Measurements from ENCODE around the gene SLC46A3. TPM values are rescaled to one million over a fixed set of nuclear protein-coding genes. Genes with fewer than 3 reads are reported as not detected.

SLC46A3 gene
- polyA plus RNA-seq, 4 donors = 24.8 to 316 (median 64.7) TPM

DNA sequence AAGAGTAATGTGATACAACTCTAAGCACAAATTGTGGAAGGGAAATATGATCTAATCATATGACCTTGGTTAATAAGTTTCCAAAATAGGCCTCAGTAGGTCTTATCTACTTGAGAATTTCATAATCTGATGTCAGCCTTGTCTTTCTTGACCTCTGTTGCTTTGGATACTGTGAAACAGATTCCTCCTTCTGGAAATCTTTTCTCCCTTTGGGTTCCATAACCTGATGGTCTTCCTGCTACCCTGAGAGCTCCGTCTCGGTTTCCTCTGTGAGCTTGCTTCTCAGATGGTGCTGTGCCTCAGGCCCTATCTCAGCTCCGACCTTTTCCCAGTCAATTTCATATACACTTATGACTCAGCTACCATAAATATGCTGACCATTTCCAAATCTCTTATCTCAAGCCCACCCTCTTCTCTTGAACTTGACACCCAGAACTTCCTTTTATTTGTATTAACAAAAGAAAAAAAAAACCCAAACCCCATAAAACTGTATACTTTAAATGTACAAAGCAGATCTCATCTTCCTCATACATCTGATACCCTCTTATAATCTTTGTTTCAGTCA is 6.4 kb upstream of the SLC46A3 start:
- peaks cover 0 to 3% of the 10 kb centered on the region in 2 donors for H3K9me3 ChIP-seq (ENCODE audit: control insufficient read depth in 2 of 2, insufficient read depth in 1 of 2, low read depth in 1 of 2, low read length in 1 of 2)
- H3K36me3 ChIP-seq (ENCODE audit: control insufficient read depth in 3 of 3, insufficient read depth in 2 of 3, low read depth in 1 of 3, low read length in 3 of 3) = no peaks in the 10 kb centered on the region
- H3K27me3 ChIP-seq (ENCODE audit: control insufficient read depth in 3 of 3, insufficient read depth in 3 of 3, low read length in 3 of 3) = peaks cover 0 to 1% (median 0%) of the 10 kb centered on the region in 3 donors
- peak overlapping the region in 2 of 3 donors; percentile 56 to 68 for H3K27ac ChIP-seq (ENCODE audit: low read depth in 1 of 3, low read length in 2 of 3)
- DNase-seq (peak; percentile 73 to 76), FAIRE-seq (no peak)
- 19 to 64% (median 42%) methylated on average over 3 of the region's 3 CpGs for WGBS, 3 donors
- peaks cover 0 to 20% (median 1%) of the 10 kb centered on the region in 3 donors for H3K4me1 ChIP-seq (ENCODE audit: control insufficient read depth in 3 of 3, insufficient read depth in 2 of 3, low read depth in 1 of 3, low read length in 2 of 3)
- H3K4me3 ChIP-seq (ENCODE audit: low read depth in 1 of 3, low read length in 3 of 3) = no peak overlapping the region

DNA sequence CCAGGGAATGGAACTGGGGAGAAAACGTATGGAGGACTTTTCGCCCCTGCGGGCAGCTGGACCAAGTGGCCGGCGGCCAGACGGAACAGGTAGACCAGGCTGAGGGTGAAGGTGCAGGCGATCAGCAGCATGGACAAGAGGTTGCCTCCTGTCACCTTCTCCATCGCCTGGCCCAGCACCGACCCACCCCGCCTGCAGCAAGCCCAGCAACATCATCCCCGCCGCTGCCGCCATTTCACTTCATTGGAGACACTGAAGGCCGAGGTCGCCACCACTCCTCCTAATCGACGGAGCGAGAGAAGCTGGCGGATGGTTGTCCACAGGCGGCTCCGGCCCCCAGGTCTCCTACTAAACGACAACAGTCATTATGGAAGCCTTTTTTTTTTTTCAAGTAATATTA is 5.0 kb upstream of the SLC46A3 start:
- DNase-seq (no peak), FAIRE-seq (no peak)
- WGBS, 3 donors = 94 to 98% (median 97%) methylated on average over 22 of the region's 22 CpGs
- Histone ChIP-seq H3K27ac (ENCODE audit: low read depth in 1 of 3, low read length in 2 of 3) (no peak overlapping the region), H3K4me3 (ENCODE audit: low read depth in 1 of 3, low read length in 3 of 3) (no peak overlapping the region), H3K27me3 (ENCODE audit: control insufficient read depth in 3 of 3, insufficient read depth in 3 of 3, low read length in 3 of 3) (peaks cover 0 to 1% (median 0%) of the 10 kb centered on the region in 3 donors), H3K36me3 (ENCODE audit: control insufficient read depth in 3 of 3, insufficient read depth in 2 of 3, low read depth in 1 of 3, low read length in 3 of 3) (no peaks in the 10 kb centered on the region), H3K9me3 (ENCODE audit: control insufficient read depth in 2 of 2, insufficient read depth in 1 of 2, low read depth in 1 of 2, low read length in 1 of 2) (peaks cover 0 to 3% of the 10 kb centered on the region in 2 donors), H3K4me1 (ENCODE audit: control insufficient read depth in 3 of 3, insufficient read depth in 2 of 3, low read depth in 1 of 3, low read length in 2 of 3) (peaks cover 0 to 20% (median 4%) of the 10 kb centered on the region in 3 donors)

- Histone ChIP-seq H3K36me3 (ENCODE audit: control insufficient read depth in 3 of 3, insufficient read depth in 2 of 3, low read depth in 1 of 3, low read length in 3 of 3) (peaks cover 0 to 5% (median 0%) of the 10 kb centered on the region in 3 donors), H3K27me3 (ENCODE audit: control insufficient read depth in 3 of 3, insufficient read depth in 3 of 3, low read length in 3 of 3) (no peaks in the 10 kb centered on the region), H3K4me3 (ENCODE audit: low read depth in 1 of 3, low read length in 3 of 3) (peak overlapping the region in 2 of 3 donors; percentile 86 to 97), H3K9me3 (ENCODE audit: control insufficient read depth in 2 of 2, insufficient read depth in 1 of 2, low read depth in 1 of 2, low read length in 1 of 2) (peaks cover 0 to 3% of the 10 kb centered on the region in 2 donors), H3K4me1 (ENCODE audit: control insufficient read depth in 3 of 3, insufficient read depth in 2 of 3, low read depth in 1 of 3, low read length in 2 of 3) (peaks cover 4 to 8% (median 6%) of the 10 kb centered on the region in 3 donors), H3K27ac (ENCODE audit: low read depth in 1 of 3, low read length in 2 of 3) (peak overlapping the region; percentile 22 to 89 (median 68))
- FAIRE-seq = no peak
- WGBS, 3 donors = 36 to 39% (median 38%) methylated on average over 15 of the region's 15 CpGs
- DNase-seq = no peak
Observed at GRCh38 chr13:28719227-28720055, 671 bp upstream of the SLC46A3 start.

GRCh38 chr13:28718196-28718542 is 601 bp downstream of the SLC46A3 start:
- FAIRE-seq = no peak
- Histone ChIP-seq H3K27ac (ENCODE audit: low read depth in 1 of 3, low read length in 2 of 3) (peak overlapping the region; percentile 89 to 100 (median 97)), H3K4me1 (ENCODE audit: control insufficient read depth in 3 of 3, insufficient read depth in 2 of 3, low read depth in 1 of 3, low read length in 2 of 3) (peaks cover 5 to 6% (median 5%) of the 10 kb centered on the region in 3 donors), H3K9me3 (ENCODE audit: control insufficient read depth in 2 of 2, insufficient read depth in 1 of 2, low read depth in 1 of 2, low read length in 1 of 2) (no peaks in the 10 kb centered on the region), H3K27me3 (ENCODE audit: control insufficient read depth in 3 of 3, insufficient read depth in 3 of 3, low read length in 3 of 3) (no peaks in the 10 kb centered on the region), H3K4me3 (ENCODE audit: low read depth in 1 of 3, low read length in 3 of 3) (peak overlapping the region; percentile 73 to 97 (median 86)), H3K36me3 (ENCODE audit: control insufficient read depth in 3 of 3, insufficient read depth in 2 of 3, low read depth in 1 of 3, low read length in 3 of 3) (peaks cover 0 to 7% (median 0%) of the 10 kb centered on the region in 3 donors)
- peak in 1 of 2 donors; percentile 42 for DNase-seq
- 1 to 4% (median 2%) methylated on average over 10 of the region's 10 CpGs for WGBS, 3 donors

DNA sequence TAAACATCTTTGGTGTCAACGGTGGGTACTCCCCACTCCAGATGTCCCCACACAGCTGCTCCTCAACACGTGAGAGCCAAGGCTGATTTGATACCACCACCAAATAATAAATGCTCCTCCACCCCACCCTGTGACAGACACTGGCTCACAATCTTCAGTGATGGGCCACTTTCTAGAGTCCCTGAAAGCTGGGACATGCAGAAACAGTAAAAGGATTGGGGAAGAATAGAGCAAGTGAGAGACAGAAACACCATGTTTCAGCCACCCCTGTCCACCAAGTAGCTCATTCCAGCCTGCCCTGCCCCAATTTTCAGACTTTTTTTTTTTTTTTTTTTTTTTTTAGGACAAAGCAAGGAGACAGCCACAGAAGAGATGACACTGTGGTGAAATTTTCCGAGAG is 1.6 kb downstream of the SLC46A3 start:
- Histone ChIP-seq H3K27ac (ENCODE audit: low read depth in 1 of 3, low read length in 2 of 3) (peak overlapping the region; percentile 89 to 100 (median 93)), H3K9me3 (ENCODE audit: control insufficient read depth in 2 of 2, insufficient read depth in 1 of 2, low read depth in 1 of 2, low read length in 1 of 2) (no peaks in the 10 kb centered on the region), H3K36me3 (ENCODE audit: control insufficient read depth in 3 of 3, insufficient read depth in 2 of 3, low read depth in 1 of 3, low read length in 3 of 3) (peaks cover 0 to 7% (median 1%) of the 10 kb centered on the region in 3 donors), H3K4me3 (ENCODE audit: low read depth in 1 of 3, low read length in 3 of 3) (peak overlapping the region in 2 of 3 donors; percentile 86 to 97), H3K27me3 (ENCODE audit: control insufficient read depth in 3 of 3, insufficient read depth in 3 of 3, low read length in 3 of 3) (no peaks in the 10 kb centered on the region), H3K4me1 (ENCODE audit: control insufficient read depth in 3 of 3, insufficient read depth in 2 of 3, low read depth in 1 of 3, low read length in 2 of 3) (peaks cover 5 to 6% (median 5%) of the 10 kb centered on the region in 3 donors)
- FAIRE-seq (no peak), DNase-seq (peak in 1 of 2 donors; percentile 32)
- 55 to 64% (median 56%) methylated on average over 3 of the region's 3 CpGs for WGBS, 3 donors

DNA sequence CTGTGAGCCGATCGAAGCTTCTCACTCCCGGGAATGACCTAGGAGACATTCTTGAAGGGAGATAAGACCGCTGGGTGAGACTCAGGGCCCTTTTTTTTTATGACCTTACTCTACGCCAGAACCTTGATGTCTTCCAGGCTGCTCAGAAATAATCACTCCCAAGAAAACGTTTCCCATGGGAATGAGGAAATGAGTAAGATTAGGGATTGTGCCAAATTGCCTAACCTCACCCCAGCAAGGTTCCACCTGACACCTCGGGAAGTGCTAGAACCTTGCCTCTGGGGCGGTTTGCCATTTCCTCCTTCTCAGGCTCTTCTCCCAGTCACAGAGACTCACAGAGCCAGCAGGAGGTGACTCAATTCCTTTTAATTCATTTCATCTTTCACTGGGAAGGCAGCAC is 2.3 kb downstream of the SLC46A3 start:
- H3K36me3 ChIP-seq (ENCODE audit: control insufficient read depth in 3 of 3, insufficient read depth in 2 of 3, low read depth in 1 of 3, low read length in 3 of 3) = peaks cover 0 to 7% (median 1%) of the 10 kb centered on the region in 3 donors
- no peaks in the 10 kb centered on the region for H3K9me3 ChIP-seq (ENCODE audit: control insufficient read depth in 2 of 2, insufficient read depth in 1 of 2, low read depth in 1 of 2, low read length in 1 of 2)
- DNase-seq (peak; percentile 78 to 97), FAIRE-seq (no peak)
- H3K4me3 ChIP-seq (ENCODE audit: low read depth in 1 of 3, low read length in 3 of 3) = peak overlapping the region in 2 of 3 donors; percentile 86 to 97
- H3K27me3 ChIP-seq (ENCODE audit: control insufficient read depth in 3 of 3, insufficient read depth in 3 of 3, low read length in 3 of 3) = no peaks in the 10 kb centered on the region
- H3K4me1 ChIP-seq (ENCODE audit: control insufficient read depth in 3 of 3, insufficient read depth in 2 of 3, low read depth in 1 of 3, low read length in 2 of 3) = peaks cover 5 to 6% (median 5%) of the 10 kb centered on the region in 3 donors
- peak overlapping the region; percentile 89 to 100 (median 93) for H3K27ac ChIP-seq (ENCODE audit: low read depth in 1 of 3, low read length in 2 of 3)
- 8 to 32% (median 23%) methylated on average over 8 of the region's 8 CpGs for WGBS, 3 donors

DNA sequence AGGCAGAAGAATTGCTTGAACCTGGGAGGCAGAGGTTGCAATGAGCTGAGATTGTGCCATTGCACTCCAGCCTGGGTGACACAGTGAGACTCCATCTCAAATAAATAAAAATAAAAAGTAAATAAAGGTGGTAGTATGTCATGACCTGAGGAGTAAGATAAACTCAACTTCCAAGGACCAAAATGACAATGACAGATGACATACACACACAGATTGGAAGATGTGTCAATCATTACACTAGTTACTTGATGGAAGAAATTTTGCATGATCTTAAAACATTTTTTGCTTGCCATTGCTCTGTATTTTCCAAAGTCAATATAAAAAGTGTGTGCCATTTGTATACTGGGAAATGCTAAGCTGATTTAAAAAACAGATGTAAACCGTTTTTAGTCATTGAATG is 4.1 kb downstream of the SLC46A3 start:
- Histone ChIP-seq H3K27me3 (ENCODE audit: control insufficient read depth in 3 of 3, insufficient read depth in 3 of 3, low read length in 3 of 3) (no peaks in the 10 kb centered on the region), H3K9me3 (ENCODE audit: control insufficient read depth in 2 of 2, insufficient read depth in 1 of 2, low read depth in 1 of 2, low read length in 1 of 2) (no peaks in the 10 kb centered on the region), H3K27ac (ENCODE audit: low read depth in 1 of 3, low read length in 2 of 3) (no peak overlapping the region), H3K36me3 (ENCODE audit: control insufficient read depth in 3 of 3, insufficient read depth in 2 of 3, low read depth in 1 of 3, low read length in 3 of 3) (peaks cover 0 to 12% (median 3%) of the 10 kb centered on the region in 3 donors), H3K4me1 (ENCODE audit: control insufficient read depth in 3 of 3, insufficient read depth in 2 of 3, low read depth in 1 of 3, low read length in 2 of 3) (peaks cover 7 to 16% (median 8%) of the 10 kb centered on the region in 3 donors), H3K4me3 (ENCODE audit: low read depth in 1 of 3, low read length in 3 of 3) (no peak overlapping the region)
- WGBS, 3 donors = 82 to 97% (median 90%) methylated on average over 1 of the region's 1 CpG
- FAIRE-seq = no peak
- no peak for DNase-seq

- DNase-seq (peak; percentile 91 to 98), FAIRE-seq (no peak)
- peaks cover 6 to 16% (median 7%) of the 10 kb centered on the region in 3 donors for H3K4me1 ChIP-seq (ENCODE audit: control insufficient read depth in 3 of 3, insufficient read depth in 2 of 3, low read depth in 1 of 3, low read length in 2 of 3)
- H3K9me3 ChIP-seq (ENCODE audit: control insufficient read depth in 2 of 2, insufficient read depth in 1 of 2, low read depth in 1 of 2, low read length in 1 of 2) = no peaks in the 10 kb centered on the region
- H3K4me3 ChIP-seq (ENCODE audit: low read depth in 1 of 3, low read length in 3 of 3) = no peak overlapping the region
- peak overlapping the region; percentile 57 to 85 (median 83) for H3K27ac ChIP-seq (ENCODE audit: low read depth in 1 of 3, low read length in 2 of 3)
- WGBS, 3 donors = 46 to 77% (median 49%) methylated on average over 4 of the region's 4 CpGs
- peaks cover 0 to 15% (median 9%) of the 10 kb centered on the region in 3 donors for H3K36me3 ChIP-seq (ENCODE audit: control insufficient read depth in 3 of 3, insufficient read depth in 2 of 3, low read depth in 1 of 3, low read length in 3 of 3)
- H3K27me3 ChIP-seq (ENCODE audit: control insufficient read depth in 3 of 3, insufficient read depth in 3 of 3, low read length in 3 of 3) = no peaks in the 10 kb centered on the region
Observed at GRCh38 chr13:28710161-28710560, 8.6 kb downstream of the SLC46A3 start.

Measured in small intestine (tissue), 7 donors.